ENCODE results near the gene IGFBP2. TPM values are rescaled to one million over a fixed set of nuclear protein-coding genes. Genes with fewer than 3 reads are reported as not detected.

Gene IGFBP2
- polyA plus RNA-seq, 1 of the 3 experiments (the other 2 are of a cell fraction) = 695 TPM

DNA sequence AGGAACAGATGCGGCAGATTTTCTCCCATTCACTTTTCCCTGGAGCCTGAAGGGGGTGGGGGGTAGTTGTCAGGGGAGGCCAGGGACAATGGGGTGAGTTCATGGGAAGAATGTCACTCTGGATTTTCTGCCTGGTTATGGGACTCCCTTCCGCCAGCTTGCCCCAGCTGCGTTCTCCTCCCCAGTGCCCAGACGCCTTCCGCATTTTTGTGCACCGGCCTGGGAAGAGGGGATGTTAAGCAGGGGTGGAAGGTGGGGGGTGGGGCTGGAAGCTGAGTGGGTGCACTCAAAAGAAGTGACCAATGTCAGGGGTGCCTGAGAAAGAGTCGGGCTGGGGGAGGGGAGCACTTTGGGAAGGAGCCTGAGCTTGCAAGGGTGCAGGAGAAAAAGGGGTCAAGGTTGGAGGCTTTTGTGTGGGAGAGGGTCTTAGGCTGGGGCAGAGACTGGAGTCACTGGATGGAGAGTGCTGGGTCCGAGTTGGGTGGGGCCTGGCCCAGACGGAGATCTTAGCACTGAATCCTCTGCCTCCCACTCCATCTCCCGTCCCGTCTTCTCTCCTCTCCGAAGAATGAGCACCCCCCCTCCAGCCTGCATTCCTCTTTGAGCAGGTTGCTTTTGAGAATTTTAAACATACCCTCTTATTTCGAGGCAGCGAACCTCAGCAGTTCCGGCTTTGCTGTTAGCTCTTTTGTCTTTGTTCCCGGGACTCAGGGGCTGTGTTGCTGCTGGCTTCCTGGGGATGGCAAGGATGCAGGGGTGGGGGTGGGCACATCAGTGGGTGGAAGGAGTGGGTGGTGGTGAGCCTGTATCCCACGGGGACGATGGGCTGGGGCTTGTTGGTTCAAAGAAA lies 2.7 kb downstream of the IGFBP2 start:
- POLR2A ChIA-PET = interaction anchor here (0.7 to 1.2 kb wide), 3 partner anchors 9 to 118 kb away, joined by 3 to 4 read pairs (median 3); no protein-coding TSS in a partner anchor
- TF ChIP-seq ELF1 (IDR thresholded peaks at IDR 0.05) = peak; percentile 83
- TF ChIP-seq, protein P1, sequence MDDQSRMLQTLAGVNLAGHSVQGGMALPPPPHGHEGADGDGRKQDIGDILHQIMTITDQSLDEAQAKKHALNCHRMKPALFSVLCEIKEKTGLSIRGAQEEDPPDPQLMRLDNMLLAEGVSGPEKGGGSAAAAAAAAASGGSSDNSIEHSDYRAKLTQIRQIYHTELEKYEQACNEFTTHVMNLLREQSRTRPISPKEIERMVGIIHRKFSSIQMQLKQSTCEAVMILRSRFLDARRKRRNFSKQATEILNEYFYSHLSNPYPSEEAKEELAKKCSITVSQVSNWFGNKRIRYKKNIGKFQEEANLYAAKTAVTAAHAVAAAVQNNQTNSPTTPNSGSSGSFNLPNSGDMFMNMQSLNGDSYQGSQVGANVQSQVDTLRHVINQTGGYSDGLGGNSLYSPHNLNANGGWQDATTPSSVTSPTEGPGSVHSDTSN (IDR thresholded peaks at IDR 0.05) = no peak
- no peak for TF ChIP-seq RXRA (IDR thresholded peaks at IDR 0.05; ENCODE audit: borderline replicate concordance, low read depth)
- 0 out of 2 replicates have a peak, but pooled peaks have one; percentile 17 for TF ChIP-seq RFX5 (IDR thresholded peaks at IDR 0.05; ENCODE audit: low read length)
- TF ChIP-seq MXI1 (IDR thresholded peaks at IDR 0.05; ENCODE audit: low read depth, low read length) = peak; percentile 49
- H3K9me2 ChIP-seq = no peaks in the 10 kb centered on the region
- H3K36me3 ChIP-seq (replicated peaks in 1 of 2; ENCODE audit: control insufficient read depth in 1 of 2, insufficient read depth in 2 of 2, low read length in 1 of 2) = peaks cover 6 to 9% of the 10 kb centered on the region in 2 experiments
- H3K4me3 ChIP-seq (ENCODE audit: low read depth in 2 of 2, low read length in 1 of 2) = peak overlapping the region; percentile 86 to 99
- H3K4me1 ChIP-seq (ENCODE audit: control insufficient read depth in 1 of 2, insufficient read depth in 2 of 2, low read depth in 1 of 2, low read length in 1 of 2) = peaks cover 13 to 26% of the 10 kb centered on the region in 2 experiments; a peak in 2 of 4 replicates
- peak overlapping the region; percentile 99 for H3K4me2 ChIP-seq
- peak overlapping the region; percentile 67 to 87 for H3K27ac ChIP-seq (ENCODE audit: low read depth in 2 of 2, low read length in 1 of 2)
- DNase-seq = peak; percentile 70
- H3K9ac ChIP-seq = peak overlapping the region; percentile 83
- CTCF ChIA-PET = interaction anchor here (0.7 to 8.1 kb wide), 7 partner anchors 14 to 118 kb away, joined by 3 to 82 read pairs (median 7); no protein-coding TSS in a partner anchor
- no peaks in the 10 kb centered on the region for H4K20me1 ChIP-seq (ENCODE audit: insufficient read depth)
- WGBS (ENCODE audit: low lambda C conversion rate) = 28% methylated on average over 18 of the region's 18 CpGs
- no peaks in the 10 kb centered on the region for H3K27me3 ChIP-seq (ENCODE audit: insufficient read depth)
- peak overlapping the region; percentile 49; the same call in 1 of the 2 replicates for H2AFZ ChIP-seq (ENCODE audit: low read depth)
- H3K9me3 ChIP-seq = no peaks in the 10 kb centered on the region
- peaks cover 3% of the 10 kb centered on the region for H3F3A ChIP-seq (replicated peaks; ENCODE audit: insufficient read depth)
- peaks cover 71% of the 10 kb centered on the region for H3K79me2 ChIP-seq (ENCODE audit: insufficient read depth)

DNA sequence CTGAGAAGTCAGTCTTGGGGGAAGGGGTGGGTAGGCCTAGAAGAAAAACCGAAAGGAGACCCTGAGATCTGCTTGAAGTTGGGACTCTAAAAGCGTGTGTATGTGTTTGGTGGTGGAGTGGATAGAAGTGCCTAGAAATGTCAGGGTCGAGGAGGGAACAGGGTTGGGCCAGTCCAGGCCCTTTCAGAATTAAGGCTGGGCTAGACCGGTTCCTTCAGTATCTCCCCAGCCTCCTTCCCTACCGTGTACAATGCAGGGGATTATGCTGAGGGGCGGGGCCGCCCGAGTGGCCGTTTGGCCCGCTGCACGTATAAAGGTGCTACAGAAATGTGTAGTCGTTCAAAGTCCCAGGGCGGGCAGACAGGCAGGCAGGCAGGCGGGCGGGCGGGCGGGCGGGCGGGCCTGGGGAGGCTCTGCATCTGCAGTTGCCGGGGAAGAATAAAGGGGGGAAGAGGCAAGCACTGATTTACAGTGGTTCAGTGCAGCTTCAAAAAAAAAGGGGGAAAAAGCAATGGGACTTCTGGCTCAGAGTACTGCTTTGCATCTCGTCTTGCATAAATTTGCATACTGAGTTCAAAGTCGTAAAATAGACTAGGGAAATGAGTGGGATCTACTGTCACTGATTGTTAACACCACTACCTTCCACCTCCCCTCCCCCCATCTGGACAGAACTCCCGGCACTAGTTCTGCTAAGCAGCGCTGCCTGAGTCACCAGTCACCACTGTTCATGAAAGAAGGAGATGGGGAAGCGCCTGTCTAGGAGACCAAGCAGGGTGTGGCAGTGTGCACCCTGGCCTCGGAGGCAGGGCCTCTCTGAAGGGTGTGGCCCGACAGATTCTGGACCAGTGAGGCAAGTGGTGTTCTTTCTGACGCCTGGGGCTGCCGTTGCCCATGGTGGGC lies 3.6 kb downstream of the IGFBP2 start:
- Histone ChIP-seq H3K9me3 (no peaks in the 10 kb centered on the region), H3K27ac (ENCODE audit: low read depth in 2 of 2, low read length in 1 of 2) (peak overlapping the region; percentile 67 to 87), H3K79me2 (ENCODE audit: insufficient read depth) (peaks cover 80% of the 10 kb centered on the region), H4K20me1 (ENCODE audit: insufficient read depth) (no peaks in the 10 kb centered on the region), H3K27me3 (ENCODE audit: insufficient read depth) (no peaks in the 10 kb centered on the region), H3F3A (replicated peaks; ENCODE audit: insufficient read depth) (peaks cover 3% of the 10 kb centered on the region), H3K9ac (peak overlapping the region; percentile 83), H3K4me2 (peak overlapping the region; percentile 99), H3K9me2 (no peaks in the 10 kb centered on the region), H3K4me3 (ENCODE audit: low read depth in 2 of 2, low read length in 1 of 2) (peak overlapping the region; percentile 86 to 99), H2AFZ (ENCODE audit: low read depth) (peak overlapping the region; percentile 49; the same call in 1 of the 2 replicates), H3K4me1 (ENCODE audit: control insufficient read depth in 1 of 2, insufficient read depth in 2 of 2, low read depth in 1 of 2, low read length in 1 of 2) (peaks cover 13 to 26% of the 10 kb centered on the region in 2 experiments; a peak in 2 of 4 replicates), H3K36me3 (replicated peaks in 1 of 2; ENCODE audit: control insufficient read depth in 1 of 2, insufficient read depth in 2 of 2, low read length in 1 of 2) (peaks cover 9 to 11% of the 10 kb centered on the region in 2 experiments)
- 20% methylated on average over 27 of the region's 29 CpGs for WGBS (ENCODE audit: low lambda C conversion rate)
- peak; percentile 70 for DNase-seq
- CTCF ChIA-PET = interaction anchor here (1.0 to 8.1 kb wide), 6 partner anchors 15 to 119 kb away, joined by 4 to 82 read pairs (median 7); no protein-coding TSS in a partner anchor
- POLR2A ChIA-PET = interaction anchor here (1.2 kb wide), 1 partner anchor 119 kb away, joined by 4 read pairs; no protein-coding TSS in a partner anchor
- TF ChIP-seq, protein P2, sequence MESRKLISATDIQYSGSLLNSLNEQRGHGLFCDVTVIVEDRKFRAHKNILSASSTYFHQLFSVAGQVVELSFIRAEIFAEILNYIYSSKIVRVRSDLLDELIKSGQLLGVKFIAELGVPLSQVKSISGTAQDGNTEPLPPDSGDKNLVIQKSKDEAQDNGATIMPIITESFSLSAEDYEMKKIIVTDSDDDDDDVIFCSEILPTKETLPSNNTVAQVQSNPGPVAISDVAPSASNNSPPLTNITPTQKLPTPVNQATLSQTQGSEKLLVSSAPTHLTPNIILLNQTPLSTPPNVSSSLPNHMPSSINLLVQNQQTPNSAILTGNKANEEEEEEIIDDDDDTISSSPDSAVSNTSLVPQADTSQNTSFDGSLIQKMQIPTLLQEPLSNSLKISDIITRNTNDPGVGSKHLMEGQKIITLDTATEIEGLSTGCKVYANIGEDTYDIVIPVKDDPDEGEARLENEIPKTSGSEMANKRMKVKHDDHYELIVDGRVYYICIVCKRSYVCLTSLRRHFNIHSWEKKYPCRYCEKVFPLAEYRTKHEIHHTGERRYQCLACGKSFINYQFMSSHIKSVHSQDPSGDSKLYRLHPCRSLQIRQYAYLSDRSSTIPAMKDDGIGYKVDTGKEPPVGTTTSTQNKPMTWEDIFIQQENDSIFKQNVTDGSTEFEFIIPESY (IDR thresholded peaks at IDR 0.05; ENCODE audit: borderline replicate concordance, low read depth) = no peak
- TF ChIP-seq TCF12 (IDR thresholded peaks at IDR 0.05) (peak; percentile 52), FOXJ3 (CRISPR knock-in tag; IDR thresholded peaks at IDR 0.05) (no peak)
- TF ChIP-seq, protein P3, sequence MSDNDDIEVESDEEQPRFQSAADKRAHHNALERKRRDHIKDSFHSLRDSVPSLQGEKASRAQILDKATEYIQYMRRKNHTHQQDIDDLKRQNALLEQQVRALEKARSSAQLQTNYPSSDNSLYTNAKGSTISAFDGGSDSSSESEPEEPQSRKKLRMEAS (IDR thresholded peaks at IDR 0.05; ENCODE audit: low read depth) = no peak; the same call in 1 of the 2 replicates
- TF ChIP-seq, protein P4, sequence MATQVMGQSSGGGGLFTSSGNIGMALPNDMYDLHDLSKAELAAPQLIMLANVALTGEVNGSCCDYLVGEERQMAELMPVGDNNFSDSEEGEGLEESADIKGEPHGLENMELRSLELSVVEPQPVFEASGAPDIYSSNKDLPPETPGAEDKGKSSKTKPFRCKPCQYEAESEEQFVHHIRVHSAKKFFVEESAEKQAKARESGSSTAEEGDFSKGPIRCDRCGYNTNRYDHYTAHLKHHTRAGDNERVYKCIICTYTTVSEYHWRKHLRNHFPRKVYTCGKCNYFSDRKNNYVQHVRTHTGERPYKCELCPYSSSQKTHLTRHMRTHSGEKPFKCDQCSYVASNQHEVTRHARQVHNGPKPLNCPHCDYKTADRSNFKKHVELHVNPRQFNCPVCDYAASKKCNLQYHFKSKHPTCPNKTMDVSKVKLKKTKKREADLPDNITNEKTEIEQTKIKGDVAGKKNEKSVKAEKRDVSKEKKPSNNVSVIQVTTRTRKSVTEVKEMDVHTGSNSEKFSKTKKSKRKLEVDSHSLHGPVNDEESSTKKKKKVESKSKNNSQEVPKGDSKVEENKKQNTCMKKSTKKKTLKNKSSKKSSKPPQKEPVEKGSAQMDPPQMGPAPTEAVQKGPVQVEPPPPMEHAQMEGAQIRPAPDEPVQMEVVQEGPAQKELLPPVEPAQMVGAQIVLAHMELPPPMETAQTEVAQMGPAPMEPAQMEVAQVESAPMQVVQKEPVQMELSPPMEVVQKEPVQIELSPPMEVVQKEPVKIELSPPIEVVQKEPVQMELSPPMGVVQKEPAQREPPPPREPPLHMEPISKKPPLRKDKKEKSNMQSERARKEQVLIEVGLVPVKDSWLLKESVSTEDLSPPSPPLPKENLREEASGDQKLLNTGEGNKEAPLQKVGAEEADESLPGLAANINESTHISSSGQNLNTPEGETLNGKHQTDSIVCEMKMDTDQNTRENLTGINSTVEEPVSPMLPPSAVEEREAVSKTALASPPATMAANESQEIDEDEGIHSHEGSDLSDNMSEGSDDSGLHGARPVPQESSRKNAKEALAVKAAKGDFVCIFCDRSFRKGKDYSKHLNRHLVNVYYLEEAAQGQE (IDR thresholded peaks at IDR 0.05; ENCODE audit: low read depth, low read length) = no peak
- TF ChIP-seq, protein P5, sequence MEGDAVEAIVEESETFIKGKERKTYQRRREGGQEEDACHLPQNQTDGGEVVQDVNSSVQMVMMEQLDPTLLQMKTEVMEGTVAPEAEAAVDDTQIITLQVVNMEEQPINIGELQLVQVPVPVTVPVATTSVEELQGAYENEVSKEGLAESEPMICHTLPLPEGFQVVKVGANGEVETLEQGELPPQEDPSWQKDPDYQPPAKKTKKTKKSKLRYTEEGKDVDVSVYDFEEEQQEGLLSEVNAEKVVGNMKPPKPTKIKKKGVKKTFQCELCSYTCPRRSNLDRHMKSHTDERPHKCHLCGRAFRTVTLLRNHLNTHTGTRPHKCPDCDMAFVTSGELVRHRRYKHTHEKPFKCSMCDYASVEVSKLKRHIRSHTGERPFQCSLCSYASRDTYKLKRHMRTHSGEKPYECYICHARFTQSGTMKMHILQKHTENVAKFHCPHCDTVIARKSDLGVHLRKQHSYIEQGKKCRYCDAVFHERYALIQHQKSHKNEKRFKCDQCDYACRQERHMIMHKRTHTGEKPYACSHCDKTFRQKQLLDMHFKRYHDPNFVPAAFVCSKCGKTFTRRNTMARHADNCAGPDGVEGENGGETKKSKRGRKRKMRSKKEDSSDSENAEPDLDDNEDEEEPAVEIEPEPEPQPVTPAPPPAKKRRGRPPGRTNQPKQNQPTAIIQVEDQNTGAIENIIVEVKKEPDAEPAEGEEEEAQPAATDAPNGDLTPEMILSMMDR (IDR thresholded peaks at IDR 0.05) = no peak
- TF ChIP-seq, protein P1 (IDR thresholded peaks at IDR 0.05) = peak; percentile 41; the same call in 1 of the 2 replicates
